SK-N-SH (cell line): Measurements from ENCODE around the gene PGM5. TPM values are rescaled to one million over a fixed set of nuclear protein-coding genes. Genes with fewer than 3 reads are reported as not detected.

Experiments
- CTCF ChIA-PET: fragments of 300-600, 350-600 bp; formaldehyde crosslinking; extraction: SDS; loops from one replicate; lab custom pipeline; 2021; lab: Yijun Ruan, JAX
- POLR2A ChIA-PET: fragments of 350-600 bp; sonication (Branson Sonifier 250); formaldehyde crosslinking; extraction: SDS; loops from one replicate; lab custom pipeline; 2020; ENCODE audit warnings: antibody characterized with exemption, inconsistent platforms; lab: Yijun Ruan, JAX
- DNase-seq: peaks from one replicate; pipeline ENCODE4 v3.0.0; 2012
- H2AFZ ChIP-seq: fragments of 200-600 bp; sonication (generic); 2 replicates; pipeline ENCODE4 v1.8.1; 2016; ENCODE audit warnings: antibody characterized with exemption, mild to moderate bottlenecking, low read depth
- H3F3A ChIP-seq: fragments of 200-600 bp; sonication (generic); replicated peaks from 2 replicates; pipeline ENCODE3; 2016; ENCODE audit warnings: antibody characterized with exemption, mild to moderate bottlenecking; ENCODE audit not compliant: insufficient read depth
- H3K27ac ChIP-seq, 2 experiments: fragments of 200-500 bp in 1 of 2; fragments of 200-600 bp in 1 of 2; sonication (Bioruptor generic) in 1 of 2; sonication (generic), shearing (Covaris generic) in 1 of 2; 2 replicates each; pipeline versions ENCODE4 v1.5.1 to v1.6.1; 2014 to 2016; ENCODE audit warnings: low read depth in 2 of 2, inconsistent platforms in 1 of 2, low read length in 1 of 2, mild to moderate bottlenecking in 1 of 2, mixed read lengths in 1 of 2
- H3K27me3 ChIP-seq: fragments of 200-600 bp; sonication (generic), shearing (Covaris generic); 2 replicates; pipeline ENCODE4 v1.6.1; 2016; ENCODE audit warnings: mixed run types; ENCODE audit not compliant: insufficient read depth
- H3K36me3 ChIP-seq, 2 experiments: fragments of 200-500 bp in 1 of 2; fragments of 200-600 bp in 1 of 2; sonication (Bioruptor generic) in 1 of 2; sonication (generic) in 1 of 2; replicated peaks in 1 of 2; 2 replicates each; pipeline versions ENCODE3 to v1.5.1; 2014 to 2016; ENCODE audit warnings: low read length in 1 of 2, mild to moderate bottlenecking in 1 of 2; ENCODE audit not compliant: insufficient read depth in 2 of 2, control insufficient read depth in 1 of 2
- H3K4me1 ChIP-seq, 2 experiments: fragments of 200-500 bp in 1 of 2; fragments of 200-600 bp in 1 of 2; sonication (Bioruptor generic) in 1 of 2; sonication (generic), shearing (Covaris generic) in 1 of 2; 2 replicates each; pipeline versions ENCODE4 v1.5.1 to v1.6.1; 2014 to 2016; ENCODE audit warnings: low read depth in 1 of 2, low read length in 1 of 2, mixed run types in 1 of 2; ENCODE audit not compliant: insufficient read depth in 2 of 2, control insufficient read depth in 1 of 2
- H3K4me2 ChIP-seq: fragments of 200-600 bp; sonication (generic), shearing (Covaris generic); 2 replicates; pipeline ENCODE4 v1.6.1; 2017; ENCODE audit warnings: mixed run types
- H3K4me3 ChIP-seq, 2 experiments: fragments of 200-500 bp in 1 of 2; fragments of 200-600 bp in 1 of 2; sonication (Bioruptor generic) in 1 of 2; sonication (generic), shearing (Covaris generic) in 1 of 2; 2 replicates each; pipeline versions ENCODE4 v1.5.1 to v1.8.1; 2014 to 2016; ENCODE audit warnings: low read depth in 2 of 2, inconsistent platforms in 1 of 2, low read length in 1 of 2, mild to moderate bottlenecking in 1 of 2, mixed read lengths in 1 of 2, moderate library complexity in 1 of 2
- H3K79me2 ChIP-seq: fragments of 200-600 bp; sonication (generic); 2 replicates; pipeline ENCODE4 v1.8.1; 2017; ENCODE audit warnings: mild to moderate bottlenecking; ENCODE audit not compliant: insufficient read depth
- H3K9ac ChIP-seq: fragments of 200-600 bp; sonication (generic); 2 replicates; pipeline ENCODE4 v1.6.1; 2017; ENCODE audit warnings: mixed run types
- H3K9me2 ChIP-seq: fragments of 200-600 bp; sonication (generic); 2 replicates; pipeline ENCODE4 v1.6.1; 2017; ENCODE audit warnings: mixed run types
- H3K9me3 ChIP-seq: fragments of 200-600 bp; sonication (generic); 2 replicates; pipeline ENCODE4 v1.6.1; 2017; ENCODE audit warnings: mixed run types, mild to moderate bottlenecking, moderate library complexity
- H4K20me1 ChIP-seq: fragments of 200-600 bp; sonication (generic); 2 replicates; pipeline ENCODE4 v1.6.1; 2017; ENCODE audit warnings: mild to moderate bottlenecking, mixed run types; ENCODE audit not compliant: insufficient read depth
- ELF1 ChIP-seq: IDR thresholded peaks from 2 replicates; pipeline ENCODE4 v1.4.0; 2012
- EP300 ChIP-seq, 2 experiments: IDR thresholded peaks; 2 replicates each; pipeline versions ENCODE4 v1.4.0 to v1.6.1; 2012; ENCODE audit warnings: borderline replicate concordance in 1 of 2, low read depth in 1 of 2, low read length in 1 of 2
- EZH2phosphoT487 ChIP-seq: fragments of 200-600 bp; sonication (generic); IDR thresholded peaks from 2 replicates; pipeline ENCODE4 v1.6.1; 2017; ENCODE audit warnings: low read depth, mixed run types, mild to moderate bottlenecking, antibody characterized with exemption, moderate library complexity, borderline replicate concordance
- FOXJ3 ChIP-seq: sonication (generic); formaldehyde crosslinking; IDR thresholded peaks from 2 replicates; pipeline ENCODE4 v1.5.1; 2020; ENCODE audit warnings: mild to moderate bottlenecking, missing genetic modification reagents
- FOXM1 ChIP-seq: IDR thresholded peaks from 2 replicates; pipeline ENCODE4 v1.4.0; 2012; ENCODE audit warnings: low read depth, mild to moderate bottlenecking
- MEF2A ChIP-seq: IDR thresholded peaks from 2 replicates; pipeline ENCODE4 v1.4.0; 2012; ENCODE audit warnings: low read depth, borderline replicate concordance
- MXI1 ChIP-seq: IDR thresholded peaks from 2 replicates; pipeline ENCODE4 v1.6.1; 2012; ENCODE audit warnings: mild to moderate bottlenecking, low read depth, low read length, improper control_type of control experiment
- NRF1 ChIP-seq: IDR thresholded peaks from 2 replicates; pipeline ENCODE4 v1.6.1; 2012; ENCODE audit warnings: low read depth, mild to moderate bottlenecking, low read length
- POLR2AphosphoS5 ChIP-seq: IDR thresholded peaks from 2 replicates; pipeline ENCODE4 v1.6.1; 2012; ENCODE audit warnings: low read depth, low read length
- RAD21 ChIP-seq: IDR thresholded peaks from 2 replicates; pipeline ENCODE4 v1.6.1; 2012; ENCODE audit warnings: mild to moderate bottlenecking, low read length
- WGBS: methylation state at CpG from one replicate; pipeline ENCODE4 v1.1.6; 2017; ENCODE audit warnings: low lambda C conversion rate; 5-methylcytosine and 5-hydroxymethylcytosine counted together
- polyA plus RNA-seq, 3 experiments: library from polyadenylated mRNA; depleted of rRNA; stranded (reverse); fragments of >200 nt; gene quantifications; 2 replicates each; pipeline ENCODE4 v1.2.3, GENCODE V29; 2012
- TF ChIP-seq, protein P1 (sequence below): IDR thresholded peaks from 2 replicates; pipeline ENCODE4 v1.4.0; 2012; ENCODE audit warnings: low read depth
- TF ChIP-seq, protein P2 (sequence below): IDR thresholded peaks from 2 replicates; pipeline ENCODE4 v1.4.0; 2012; ENCODE audit warnings: low read depth, borderline replicate concordance
- TF ChIP-seq, protein P3 (sequence below): IDR thresholded peaks from 2 replicates; pipeline ENCODE4 v1.6.1; 2012; ENCODE audit warnings: mild to moderate bottlenecking, low read depth, low read length, moderate library complexity
- TF ChIP-seq, protein P4 (sequence below): fragments of 150-350 bp; IDR thresholded peaks from 2 replicates; pipeline ENCODE4 v1.6.1; 2017; ENCODE audit warnings: antibody characterized with exemption, low read length, low read depth, borderline replicate concordance
- TF ChIP-seq, protein P5 (sequence below): IDR thresholded peaks from 2 replicates; pipeline ENCODE4 v1.4.0; 2012; ENCODE audit warnings: low read depth, borderline replicate concordance

PGM5 gene
- polyA plus RNA-seq, 1 of the 3 experiments (the other 2 are of a cell fraction) = not detected

DNA sequence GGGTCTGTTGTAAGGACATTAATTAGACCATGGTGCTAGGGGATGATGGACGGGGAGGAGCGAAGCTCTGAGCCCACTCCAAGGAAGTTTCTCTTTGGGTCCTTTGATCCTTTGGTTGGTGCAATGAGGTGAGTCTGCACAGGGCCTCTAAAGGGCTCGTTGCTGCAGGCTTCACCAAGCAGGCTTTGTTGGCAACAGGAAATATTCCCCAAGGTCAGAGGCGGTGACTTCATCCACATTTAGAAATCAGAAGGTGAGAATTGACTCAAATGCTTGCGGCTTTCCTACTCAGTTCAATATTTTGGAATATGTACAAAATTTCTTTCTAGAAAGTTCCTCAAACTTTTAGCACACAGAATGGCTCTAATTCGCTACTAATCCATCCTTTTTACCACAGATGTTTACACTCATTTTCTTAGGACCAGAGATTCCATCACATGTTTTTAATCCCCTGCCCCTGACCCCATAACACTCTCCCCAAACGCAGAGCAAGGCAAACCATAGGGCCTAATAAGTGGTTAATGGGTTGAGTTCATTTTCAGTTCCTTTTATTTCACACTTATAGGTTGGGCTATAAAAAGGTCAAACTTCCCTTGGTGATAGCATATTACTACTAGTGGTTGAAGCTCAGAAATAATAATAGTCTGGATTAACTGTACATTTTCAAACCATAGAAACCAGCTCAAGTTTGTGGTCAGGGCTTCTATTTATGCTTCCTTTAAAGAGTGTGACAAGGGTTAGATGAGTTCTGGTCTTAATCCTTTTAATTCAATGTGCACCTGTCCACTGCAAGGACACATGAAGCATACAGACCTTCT, 221.6 kb downstream of the PGM5 start:
- H2AFZ ChIP-seq = no peak overlapping the region
- no peak overlapping the region for H3K9ac ChIP-seq
- H3K79me2 ChIP-seq = no peaks in the 10 kb centered on the region
- peaks cover 16% of the 10 kb centered on the region; the same call in 1 of the 2 replicates for H3K27me3 ChIP-seq
- ChIA-PET POLR2A (no interaction called here), CTCF (no interaction called here)
- no peak for DNase-seq
- H3K4me2 ChIP-seq = no peak overlapping the region
- TF ChIP-seq EZH2phosphoT487 (no peak), ELF1 (no peak), RAD21 (no peak), POLR2AphosphoS5 (no peak), FOXM1 (no peak), EP300 (IDR thresholded peaks at IDR 0.05; ENCODE audit: borderline replicate concordance in 1 of 2, low read depth in 1 of 2, low read length in 1 of 2) (no peak), MEF2A (no peak), MXI1 (no peak), FOXJ3 (CRISPR knock-in tag) (no peak), NRF1 (no peak)
- TF ChIP-seq, protein P1, sequence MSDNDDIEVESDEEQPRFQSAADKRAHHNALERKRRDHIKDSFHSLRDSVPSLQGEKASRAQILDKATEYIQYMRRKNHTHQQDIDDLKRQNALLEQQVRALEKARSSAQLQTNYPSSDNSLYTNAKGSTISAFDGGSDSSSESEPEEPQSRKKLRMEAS = no peak
- TF ChIP-seq, protein P2, sequence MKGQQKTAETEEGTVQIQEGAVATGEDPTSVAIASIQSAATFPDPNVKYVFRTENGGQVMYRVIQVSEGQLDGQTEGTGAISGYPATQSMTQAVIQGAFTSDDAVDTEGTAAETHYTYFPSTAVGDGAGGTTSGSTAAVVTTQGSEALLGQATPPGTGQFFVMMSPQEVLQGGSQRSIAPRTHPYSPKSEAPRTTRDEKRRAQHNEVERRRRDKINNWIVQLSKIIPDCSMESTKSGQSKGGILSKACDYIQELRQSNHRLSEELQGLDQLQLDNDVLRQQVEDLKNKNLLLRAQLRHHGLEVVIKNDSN = no peak
- TF ChIP-seq, protein P3, sequence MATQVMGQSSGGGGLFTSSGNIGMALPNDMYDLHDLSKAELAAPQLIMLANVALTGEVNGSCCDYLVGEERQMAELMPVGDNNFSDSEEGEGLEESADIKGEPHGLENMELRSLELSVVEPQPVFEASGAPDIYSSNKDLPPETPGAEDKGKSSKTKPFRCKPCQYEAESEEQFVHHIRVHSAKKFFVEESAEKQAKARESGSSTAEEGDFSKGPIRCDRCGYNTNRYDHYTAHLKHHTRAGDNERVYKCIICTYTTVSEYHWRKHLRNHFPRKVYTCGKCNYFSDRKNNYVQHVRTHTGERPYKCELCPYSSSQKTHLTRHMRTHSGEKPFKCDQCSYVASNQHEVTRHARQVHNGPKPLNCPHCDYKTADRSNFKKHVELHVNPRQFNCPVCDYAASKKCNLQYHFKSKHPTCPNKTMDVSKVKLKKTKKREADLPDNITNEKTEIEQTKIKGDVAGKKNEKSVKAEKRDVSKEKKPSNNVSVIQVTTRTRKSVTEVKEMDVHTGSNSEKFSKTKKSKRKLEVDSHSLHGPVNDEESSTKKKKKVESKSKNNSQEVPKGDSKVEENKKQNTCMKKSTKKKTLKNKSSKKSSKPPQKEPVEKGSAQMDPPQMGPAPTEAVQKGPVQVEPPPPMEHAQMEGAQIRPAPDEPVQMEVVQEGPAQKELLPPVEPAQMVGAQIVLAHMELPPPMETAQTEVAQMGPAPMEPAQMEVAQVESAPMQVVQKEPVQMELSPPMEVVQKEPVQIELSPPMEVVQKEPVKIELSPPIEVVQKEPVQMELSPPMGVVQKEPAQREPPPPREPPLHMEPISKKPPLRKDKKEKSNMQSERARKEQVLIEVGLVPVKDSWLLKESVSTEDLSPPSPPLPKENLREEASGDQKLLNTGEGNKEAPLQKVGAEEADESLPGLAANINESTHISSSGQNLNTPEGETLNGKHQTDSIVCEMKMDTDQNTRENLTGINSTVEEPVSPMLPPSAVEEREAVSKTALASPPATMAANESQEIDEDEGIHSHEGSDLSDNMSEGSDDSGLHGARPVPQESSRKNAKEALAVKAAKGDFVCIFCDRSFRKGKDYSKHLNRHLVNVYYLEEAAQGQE = no peak
- TF ChIP-seq, protein P4, sequence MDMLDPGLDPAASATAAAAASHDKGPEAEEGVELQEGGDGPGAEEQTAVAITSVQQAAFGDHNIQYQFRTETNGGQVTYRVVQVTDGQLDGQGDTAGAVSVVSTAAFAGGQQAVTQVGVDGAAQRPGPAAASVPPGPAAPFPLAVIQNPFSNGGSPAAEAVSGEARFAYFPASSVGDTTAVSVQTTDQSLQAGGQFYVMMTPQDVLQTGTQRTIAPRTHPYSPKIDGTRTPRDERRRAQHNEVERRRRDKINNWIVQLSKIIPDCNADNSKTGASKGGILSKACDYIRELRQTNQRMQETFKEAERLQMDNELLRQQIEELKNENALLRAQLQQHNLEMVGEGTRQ = no peak
- TF ChIP-seq, protein P5, sequence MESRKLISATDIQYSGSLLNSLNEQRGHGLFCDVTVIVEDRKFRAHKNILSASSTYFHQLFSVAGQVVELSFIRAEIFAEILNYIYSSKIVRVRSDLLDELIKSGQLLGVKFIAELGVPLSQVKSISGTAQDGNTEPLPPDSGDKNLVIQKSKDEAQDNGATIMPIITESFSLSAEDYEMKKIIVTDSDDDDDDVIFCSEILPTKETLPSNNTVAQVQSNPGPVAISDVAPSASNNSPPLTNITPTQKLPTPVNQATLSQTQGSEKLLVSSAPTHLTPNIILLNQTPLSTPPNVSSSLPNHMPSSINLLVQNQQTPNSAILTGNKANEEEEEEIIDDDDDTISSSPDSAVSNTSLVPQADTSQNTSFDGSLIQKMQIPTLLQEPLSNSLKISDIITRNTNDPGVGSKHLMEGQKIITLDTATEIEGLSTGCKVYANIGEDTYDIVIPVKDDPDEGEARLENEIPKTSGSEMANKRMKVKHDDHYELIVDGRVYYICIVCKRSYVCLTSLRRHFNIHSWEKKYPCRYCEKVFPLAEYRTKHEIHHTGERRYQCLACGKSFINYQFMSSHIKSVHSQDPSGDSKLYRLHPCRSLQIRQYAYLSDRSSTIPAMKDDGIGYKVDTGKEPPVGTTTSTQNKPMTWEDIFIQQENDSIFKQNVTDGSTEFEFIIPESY = no peak
- H3F3A ChIP-seq = no peaks in the 10 kb centered on the region
- no peaks in the 10 kb centered on the region for H3K9me3 ChIP-seq
- 3% methylated on average over 5 of the region's 7 CpGs for WGBS
- no peaks in the 10 kb centered on the region for H3K4me1 ChIP-seq
- H3K4me3 ChIP-seq = no peak overlapping the region
- no peak overlapping the region for H3K27ac ChIP-seq
- H4K20me1 ChIP-seq = no peaks in the 10 kb centered on the region
- H3K36me3 ChIP-seq = no peaks in the 10 kb centered on the region
- no peaks in the 10 kb centered on the region for H3K9me2 ChIP-seq

Other genes starting within 250 kb of the PGM5 start
- gene ZNG1C, start 114.6 kb upstream of the PGM5 start, polyA plus RNA-seq (2012; rRNA removed) = 25.1 and 29.4 TPM in 2 replicates
- gene FOXD4L3, start 53.7 kb upstream of the PGM5 start, polyA plus RNA-seq (2012; rRNA removed) = 0.06 and 0.10 TPM in 2 replicates
- gene TMEM252, start 184.3 kb downstream of the PGM5 start, polyA plus RNA-seq (2012; rRNA removed) = not detected in 2 replicates